PC-3 (cell line): Measurements from ENCODE around the gene QRICH2. TPM values are rescaled to one million over a fixed set of nuclear protein-coding genes. Genes with fewer than 3 reads are reported as not detected.

Source experiments
- ATAC-seq: fragments of 200-7000 bp; cut with Tn5 transposase; 2 replicates; pipeline ENCODE4 v1.9.1; 2020; ENCODE audit warnings: mild to moderate bottlenecking, moderate library complexity
- Bru-seq: library from RNA; stranded (reverse); fragments of 400-500 nt; gene quantifications from one replicate; lab custom pipeline; 2021; lab: Mats Ljungman, UMichigan
- BruChase-seq, 2 experiments: library from RNA; stranded (reverse); fragments of 400-500 nt; gene quantifications; one replicate each; lab custom pipeline; 2021; lab: Mats Ljungman, UMichigan
- BruUV-seq: library from RNA; stranded (reverse); fragments of 400-500 nt; replicated peaks from 2 replicates; lab custom pipeline; 2021; lab: Mats Ljungman, UMichigan
- CTCF ChIA-PET: fragments of 300-600 bp; sonication (Branson Sonifier 250); formaldehyde crosslinking; loops from one replicate; lab custom pipeline; 2022; ENCODE audit warnings: antibody characterized with exemption; lab: Charles Lee
- POLR2A ChIA-PET: fragments of 300-600 bp; sonication (Branson Sonifier 250); formaldehyde crosslinking; loops from one replicate; lab custom pipeline; 2022; ENCODE audit warnings: antibody characterized with exemption; ENCODE audit not compliant: unreplicated experiment; lab: Charles Lee
- DNase-seq: peaks from one replicate; pipeline ENCODE4 v3.0.0-alpha.2; 2015
- H2AFZ ChIP-seq: fragments of 300-600 bp; sonication (generic); 2 replicates; pipeline ENCODE4 v1.6.0; 2016; ENCODE audit warnings: antibody characterized with exemption, low read length
- H3F3A ChIP-seq: fragments of 300-600 bp; sonication (generic); one replicate; pipeline ENCODE4 v1.6.0; 2017; ENCODE audit warnings: antibody characterized with exemption, low read length, control low read depth, mild to moderate bottlenecking; ENCODE audit not compliant: unreplicated experiment
- H3K27ac ChIP-seq: fragments of 300-600 bp; sonication (generic); 2 replicates; pipeline ENCODE4 v1.5.1; 2016; ENCODE audit warnings: mild to moderate bottlenecking, low read length
- H3K27me3 ChIP-seq: fragments of 300-600 bp; sonication (generic); 2 replicates; pipeline ENCODE4 v1.6.1; 2016; ENCODE audit warnings: low read length, mixed read lengths
- H3K36me3 ChIP-seq: fragments of 300-600 bp; sonication (generic); 2 replicates; pipeline ENCODE4 v1.6.1; 2016; ENCODE audit warnings: low read depth, mixed run types, low read length, mixed read lengths
- H3K4me1 ChIP-seq: fragments of 300-600 bp; sonication (generic); 2 replicates; pipeline ENCODE4 v1.5.1; 2016; ENCODE audit warnings: low read length; ENCODE audit not compliant: insufficient read depth
- H3K4me2 ChIP-seq: fragments of 300-600 bp; sonication (generic); 2 replicates; pipeline ENCODE4 v1.6.0; 2016; ENCODE audit warnings: low read length
- H3K4me3 ChIP-seq: fragments of 300-600 bp; sonication (generic); 2 replicates; pipeline ENCODE4 v1.5.1; 2016; ENCODE audit warnings: mild to moderate bottlenecking, low read length, mixed read lengths
- H3K79me2 ChIP-seq: fragments of 300-600 bp; sonication (generic); 2 replicates; pipeline ENCODE4 v1.6.1; 2017; ENCODE audit warnings: low read length, mixed read lengths
- H3K9ac ChIP-seq: fragments of 300-600 bp; sonication (generic); 2 replicates; pipeline ENCODE4 v1.6.0; 2016; ENCODE audit warnings: mild to moderate bottlenecking, low read length
- H3K9me2 ChIP-seq: fragments of 300-600 bp; sonication (generic); replicated peaks from 2 replicates; pipeline ENCODE4 v1.6.1; 2016; ENCODE audit warnings: mixed run types, low read length, mixed read lengths
- H3K9me3 ChIP-seq: fragments of 300-600 bp; sonication (generic); 2 replicates; pipeline ENCODE4 v1.6.1; 2016; ENCODE audit warnings: low read length, mixed read lengths
- H4K20me1 ChIP-seq: fragments of 300-600 bp; sonication (generic); 2 replicates; pipeline ENCODE4 v1.6.1; 2016; ENCODE audit warnings: low read length, mixed read lengths
- CTCF ChIP-seq: fragments of 300-600 bp; sonication (generic); conservative IDR thresholded peaks from 2 replicates; pipeline ENCODE4 v1.5.1; 2017; ENCODE audit warnings: antibody characterized with exemption, low read depth, mild to moderate bottlenecking, low read length
- EZH2 ChIP-seq: fragments of 300-600 bp; sonication (generic); IDR thresholded peaks from one replicate; pipeline ENCODE4 v1.6.1; 2017; ENCODE audit warnings: antibody characterized with exemption, mild to moderate bottlenecking, low read length; ENCODE audit not compliant: unreplicated experiment
- EZH2phosphoT487 ChIP-seq: fragments of 300-600 bp; sonication (generic); IDR thresholded peaks from 2 replicates; pipeline ENCODE4 v1.6.1; 2018; ENCODE audit warnings: mild to moderate bottlenecking, antibody characterized with exemption, low read length, borderline replicate concordance
- intact Hi-C: fragments of 100-400 bp; cut with micrococcal nuclease; formaldehyde crosslinking; loops from 2 replicates; pipeline ENCODE4 v1.9.0; 2023
- long read RNA-seq: library from polyadenylated mRNA; unstranded; transcript quantifications from one replicate; pipeline ENCODE4 v2.0.0, GENCODE V29; 2021; ENCODE audit not compliant: unreplicated experiment
- total RNA-seq: library from RNA; depleted of rRNA; stranded (reverse); fragments of >200 nt; gene quantifications from 2 replicates; pipeline ENCODE4 v1.2.3, GENCODE V29; 2014; rRNA removed

Gene QRICH2
- 2.2 and 5.7 TPM in 2 replicates for total RNA-seq
- percentile 46 among the genes with signal in this experiment for Bru-seq, nascent RNA
- percentile 76 among the genes with signal in this experiment for BruChase-seq, experiment 1, labeled RNA remaining after a 6-hour chase
- percentile 62 among the genes with signal in this experiment for BruChase-seq, experiment 2, labeled RNA remaining after a 2-hour chase
- long read RNA-seq, partial matches to known transcripts: 1 of 1 reads
- long read RNA-seq, other reads (novel, unspliced or antisense): 0 of 1 reads

GRCh38 chr17:76307966-76308338 lies at the start of gene QRICH2:
TSS of gene QRICH2 (minus strand) at chr17:76308276. CDS start at chr17:76307998, 278 bp downstream.
- DNase-seq: no peak
- POLR2A ChIA-PET: no interaction called here
- intact Hi-C loops: no loop called here
- Histone ChIP-seq H3F3A (no peaks in the 10 kb centered on the region), H3K9ac (no peak within 1 kb of the TSS), H2AFZ (no peak within 1 kb of the TSS), H3K9me2 (no peaks in the 10 kb centered on the region), H3K27me3 (no peaks in the 10 kb centered on the region), H3K4me1 (0 out of 2 replicates have a peak, but pooled peaks cover 3% of the 10 kb centered on the region), H3K36me3 (peaks cover 24% of the 10 kb centered on the region), H3K4me2 (no peak within 1 kb of the TSS), H3K79me2 (no peaks in the 10 kb centered on the region), H4K20me1 (no peaks in the 10 kb centered on the region), H3K9me3 (no peaks in the 10 kb centered on the region), H3K27ac (no peak within 1 kb of the TSS), H3K4me3 (no peak within 1 kb of the TSS)
- CTCF ChIA-PET: no interaction called here
- no TSS peak for BruUV-seq
- ATAC-seq: no peak
- TF ChIP-seq CTCF: no peak
- no peak for TF ChIP-seq EZH2phosphoT487
- no peak for TF ChIP-seq EZH2

GRCh38 chr17:76357597-76358158 lies 49.6 kb upstream of the QRICH2 start:
- Histone ChIP-seq H3K4me3 (no peak overlapping the region), H3K9ac (no peak overlapping the region), H3K27me3 (no peaks in the 10 kb centered on the region), H3K9me2 (no peaks in the 10 kb centered on the region), H2AFZ (0 out of 2 replicates have a peak overlapping the region, but pooled peaks have one; percentile 6), H3K27ac (no peak overlapping the region), H3K36me3 (no peaks in the 10 kb centered on the region), H3K9me3 (no peaks in the 10 kb centered on the region), H3K79me2 (peaks cover 7% of the 10 kb centered on the region), H3K4me2 (no peak overlapping the region), H4K20me1 (no peaks in the 10 kb centered on the region), H3K4me1 (peaks cover 13% of the 10 kb centered on the region), H3F3A (no peaks in the 10 kb centered on the region)
- no peak for DNase-seq
- intact Hi-C loops: no loop called here
- POLR2A ChIA-PET: no interaction called here
- no TSS peak for BruUV-seq
- CTCF ChIA-PET: no interaction called here
- no peak for ATAC-seq
- TF ChIP-seq EZH2phosphoT487 (no peak), CTCF (no peak), EZH2 (no peak)
